Skin epidermis (tissue), 12 donors: ENCODE measurements around the gene GPHN.
"Not testable (repeated sequence)": the region's sequence is repeated elsewhere in the genome, so short reads cannot be mapped to it uniquely, and the experiment has no call there.

Experiments
- H3K27ac ChIP-seq, 21 experiments: fragments of 200-600 bp; sonication (generic) in 11 of 21; one replicate each; pipeline ENCODE4 v1.5.0; 2020; ENCODE audit warnings: mild to moderate bottlenecking in 3 of 21, inconsistent platforms in 2 of 21, moderate library complexity in 2 of 21
- H3K4me3 ChIP-seq, 7 experiments: fragments of 200-600 bp; sonication (generic) in 2 of 7; one replicate each; pipeline ENCODE4 v1.5.0; 2020; ENCODE audit warnings: inconsistent platforms in 2 of 7, mild to moderate bottlenecking in 2 of 7, moderate library complexity in 1 of 7

Gene GPHN

DNA sequence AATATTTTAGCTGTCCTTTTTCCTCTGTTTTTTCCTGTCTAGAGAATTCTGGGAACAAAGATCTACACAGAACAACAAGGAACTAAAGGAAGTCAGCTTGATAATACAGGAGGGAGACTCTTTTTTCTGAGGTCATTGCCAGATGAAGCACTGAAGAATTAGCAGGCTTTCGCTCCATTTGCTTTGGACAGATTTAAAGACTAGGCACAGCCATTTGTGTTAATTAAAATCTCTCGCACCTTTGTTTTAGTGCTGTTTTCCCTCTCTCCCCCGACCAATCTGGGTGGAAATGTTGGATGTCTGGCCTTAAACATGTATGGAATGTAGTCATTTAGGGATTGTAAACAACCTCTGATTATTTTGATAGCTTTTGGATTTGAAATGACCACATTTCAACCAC, 9.6 kb upstream of the GPHN start:
- Histone ChIP-seq H3K4me3 (no peak overlapping the region), H3K27ac (no peak overlapping the region)

DNA sequence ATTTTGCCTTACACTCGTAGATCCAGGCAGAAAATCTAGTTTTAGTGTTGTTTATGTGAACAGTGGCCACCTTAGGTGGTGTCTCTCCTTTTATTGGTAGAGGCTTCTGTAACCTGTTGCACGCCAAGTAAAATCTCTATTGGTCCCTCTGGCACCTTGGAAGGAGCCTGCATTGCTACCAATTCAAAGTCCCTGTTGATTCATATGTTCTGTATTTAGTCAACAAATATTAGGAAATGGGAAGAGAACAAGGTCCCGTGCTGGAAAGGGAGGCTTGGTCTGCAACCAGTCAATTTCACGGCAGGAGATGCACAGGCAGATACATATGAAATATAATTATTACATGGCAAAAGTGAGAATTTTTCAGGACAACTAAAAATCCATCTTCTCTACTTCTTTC, 6.4 kb upstream of the GPHN start:
- no peak overlapping the region for H3K27ac ChIP-seq
- no peak overlapping the region for H3K4me3 ChIP-seq

DNA sequence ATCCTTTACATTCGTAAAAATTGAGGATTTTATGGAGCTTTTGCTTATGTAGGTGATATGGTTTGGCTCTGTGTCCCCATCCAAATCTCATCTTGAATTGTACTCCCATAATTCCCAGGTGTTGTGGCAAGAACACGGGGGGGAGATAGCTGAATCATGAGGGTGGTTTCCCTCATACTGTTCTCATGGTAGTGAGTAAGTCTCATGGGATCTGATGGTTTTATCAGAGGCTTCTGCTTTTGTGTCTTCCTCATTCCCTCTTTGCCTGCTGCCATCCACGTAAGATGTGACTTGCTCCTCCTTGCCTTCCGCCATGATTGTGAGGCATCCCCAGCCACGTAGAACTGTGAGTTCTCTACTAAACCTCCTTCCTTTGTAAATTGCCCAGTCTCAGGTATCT, 5.1 kb upstream of the GPHN start:
- H3K4me3 ChIP-seq, H3K27ac ChIP-seq: not testable (repeated sequence)

DNA sequence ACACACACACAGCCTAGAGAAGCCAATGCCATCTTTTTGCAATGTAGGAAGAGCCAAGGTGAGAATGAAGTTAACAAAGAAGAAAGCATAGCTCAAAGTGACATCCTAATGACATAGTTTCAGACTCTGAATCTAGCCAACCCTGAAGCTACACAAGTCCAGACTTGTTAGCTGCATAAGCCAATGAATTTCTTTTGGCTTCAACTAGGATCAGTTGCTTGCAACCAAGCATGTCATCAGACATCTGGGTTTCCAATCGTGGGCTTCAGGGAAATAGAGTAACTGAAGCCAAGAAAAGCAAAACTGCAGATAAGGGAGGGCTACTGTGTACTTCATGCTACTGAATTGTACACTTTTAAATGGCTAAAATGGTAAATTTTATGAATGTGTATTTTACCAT, 4.4 kb upstream of the GPHN start:
- Histone ChIP-seq H3K27ac (no peak overlapping the region), H3K4me3 (no peak overlapping the region)

DNA sequence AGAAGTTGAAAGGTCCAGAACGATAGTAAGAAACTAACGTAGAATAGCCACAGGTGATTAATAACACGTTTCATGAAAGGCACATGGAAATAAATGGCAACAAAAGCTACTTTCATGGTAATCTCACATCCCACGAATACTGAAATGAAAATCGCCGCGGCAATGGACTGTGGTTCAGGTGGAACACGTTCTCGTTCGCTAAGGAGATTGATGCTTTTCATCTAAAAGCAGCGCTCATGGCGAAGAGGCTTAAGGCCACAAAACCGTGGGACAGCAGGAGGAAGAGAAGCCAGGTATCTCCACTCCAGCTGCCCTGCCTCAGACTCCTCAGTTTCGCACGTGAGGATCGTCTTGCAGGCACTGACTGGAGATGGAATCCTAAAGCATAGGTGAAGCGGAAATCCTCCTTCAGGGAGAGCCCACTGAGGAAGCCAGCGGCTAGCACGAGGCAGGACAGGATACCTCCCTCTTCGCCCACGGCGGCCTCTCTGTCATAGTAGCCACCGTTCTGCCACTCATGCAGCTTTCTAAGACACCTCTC, 696 bp upstream of the GPHN start:
- peak overlapping the region; percentile 65 to 89 (median 84) for H3K4me3 ChIP-seq
- H3K27ac ChIP-seq: peak overlapping the region; percentile 39 to 94 (median 84)

DNA sequence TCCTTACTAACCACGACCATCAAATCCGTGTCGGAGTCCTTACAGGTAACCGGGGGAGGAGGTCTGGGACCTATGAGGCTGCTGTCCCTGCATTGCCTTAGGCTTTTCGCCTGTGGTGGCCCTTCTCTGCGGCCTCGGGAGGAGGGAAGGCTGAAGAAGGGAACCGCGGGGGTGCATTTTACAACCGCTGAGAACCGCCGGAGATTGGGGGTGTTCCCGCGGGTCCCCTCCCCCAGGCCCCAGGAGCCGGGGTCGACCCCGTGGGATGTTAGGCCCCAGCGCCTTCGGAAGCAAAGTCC, 549 bp downstream of the GPHN start:
- H3K4me3 ChIP-seq: peak overlapping the region; percentile 65 to 89 (median 84)
- peak overlapping the region; percentile 54 to 94 (median 84) for H3K27ac ChIP-seq

DNA sequence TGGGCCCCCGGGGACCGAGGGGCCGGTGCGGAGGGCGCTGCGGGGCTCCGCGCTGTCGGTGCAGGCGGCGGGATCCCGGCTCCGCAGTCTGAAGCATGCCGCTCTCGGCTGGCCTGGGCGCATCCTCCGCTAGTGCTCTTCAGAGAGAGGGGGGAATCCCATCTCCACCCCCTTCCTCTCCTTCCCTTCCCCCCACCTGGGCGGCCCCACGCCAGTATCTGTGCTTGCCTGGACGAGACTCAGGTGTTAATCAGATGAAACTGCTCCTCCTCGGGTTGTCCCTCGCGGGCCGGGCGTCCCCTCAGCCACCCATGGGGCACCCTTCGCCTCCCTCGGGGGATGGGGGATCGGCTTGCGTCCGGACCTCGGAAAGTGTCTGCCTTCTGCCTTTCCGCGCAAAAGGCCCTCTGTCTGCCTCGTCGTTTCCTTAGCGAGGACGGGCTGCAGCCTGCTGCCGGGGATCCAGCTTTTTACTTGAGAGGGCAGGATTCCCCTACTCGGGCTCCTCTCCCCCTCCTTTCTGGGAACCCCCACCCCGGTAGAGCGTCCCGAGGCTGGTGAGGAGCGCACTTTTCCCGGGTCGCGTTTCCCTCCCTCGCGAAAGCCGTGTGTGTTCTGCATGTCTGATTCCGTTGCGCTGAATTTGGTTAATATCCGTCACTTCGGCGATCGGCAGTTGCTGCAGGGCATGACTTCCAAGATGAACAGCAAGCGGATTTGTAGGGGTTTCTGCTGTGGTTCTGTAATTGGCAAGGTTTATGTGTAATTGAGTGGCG, 1.1 kb downstream of the GPHN start:
- Histone ChIP-seq H3K4me3 (peak overlapping the region; percentile 65 to 89 (median 84)), H3K27ac (peak overlapping the region; percentile 54 to 94 (median 84))

DNA sequence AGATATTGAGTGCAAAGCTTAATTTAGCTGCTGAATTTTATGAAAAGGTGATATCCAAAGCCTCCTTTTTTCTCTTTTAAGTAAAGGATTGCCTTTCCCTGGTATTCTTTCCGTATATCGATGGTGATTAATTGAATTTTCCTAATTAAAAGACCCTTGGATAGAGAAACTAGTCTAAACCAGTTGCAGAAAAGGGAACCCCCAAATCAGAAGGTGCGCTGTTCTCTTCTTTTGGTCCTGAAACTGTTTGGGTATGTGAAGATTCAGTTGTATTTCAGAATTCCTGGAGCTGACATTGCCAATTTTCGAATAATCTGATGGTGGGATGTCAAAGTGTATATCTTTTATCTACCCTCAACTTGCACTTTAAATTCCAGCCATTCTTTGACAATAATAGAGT, 1.9 kb downstream of the GPHN start:
- Histone ChIP-seq H3K4me3 (peak overlapping the region in 3 of 7 experiments; percentile 65 to 89 (median 88)), H3K27ac (peak overlapping the region in 1 of 21 experiments; percentile 89)

DNA sequence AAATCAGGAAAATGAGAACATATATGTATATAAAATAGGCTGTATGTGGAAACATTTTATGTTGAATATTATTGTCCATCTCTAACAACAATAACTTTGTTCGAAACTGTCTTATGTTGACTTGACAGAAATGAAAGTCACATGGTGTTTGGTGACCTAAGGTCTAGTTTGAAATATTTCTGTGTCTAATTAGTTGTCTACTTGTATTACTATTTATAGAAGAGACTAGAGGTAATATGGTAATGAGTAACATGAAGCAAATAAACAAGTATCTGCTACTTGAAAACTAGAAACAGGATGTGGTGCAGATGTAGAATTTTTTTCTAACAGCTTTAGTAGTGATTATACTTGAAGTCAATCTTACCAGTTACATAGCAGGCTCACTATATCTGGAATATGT, 3.9 kb downstream of the GPHN start:
- Histone ChIP-seq H3K27ac (no peak overlapping the region), H3K4me3 (no peak overlapping the region)

DNA sequence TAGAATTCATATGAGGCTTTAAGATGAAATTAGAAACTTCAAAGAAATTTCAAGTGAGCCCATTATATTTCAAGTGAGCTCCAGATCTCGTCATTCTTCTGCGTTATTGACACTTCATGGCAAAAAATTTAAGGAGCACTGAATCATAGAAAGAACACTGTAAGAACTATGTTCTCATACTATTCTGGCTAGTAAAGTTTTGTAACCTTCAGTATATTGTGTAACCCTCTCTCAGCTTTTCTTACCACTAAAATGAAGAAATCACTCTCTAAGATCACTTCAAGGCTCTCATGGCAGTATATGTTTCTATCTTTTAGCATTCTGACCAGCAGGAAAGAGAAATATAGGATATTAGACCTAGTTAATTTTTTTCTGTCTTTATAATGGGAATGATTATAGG, 6.3 kb downstream of the GPHN start:
- Histone ChIP-seq H3K27ac (no peak overlapping the region), H3K4me3 (no peak overlapping the region)

DNA sequence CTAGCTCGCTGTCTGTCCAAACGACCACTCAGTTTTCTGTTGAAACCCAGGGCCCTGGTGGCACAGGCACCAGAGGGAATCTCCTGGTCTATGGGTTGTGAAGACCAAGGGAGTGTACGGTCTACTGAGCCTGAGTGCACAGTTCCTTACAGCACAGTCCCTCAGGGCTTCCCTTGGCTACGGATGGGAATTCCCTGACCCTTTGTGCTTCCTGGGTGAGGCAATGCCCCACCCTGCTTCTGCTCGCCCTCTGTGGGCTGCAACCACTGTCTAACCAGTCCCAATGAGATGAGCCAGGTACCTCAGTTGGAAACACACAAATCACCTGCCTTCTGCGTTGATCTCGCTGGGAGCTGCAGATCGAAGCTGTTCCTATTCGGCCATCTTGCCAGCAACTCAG, 22.6 kb downstream of the GPHN start:
- H3K4me3 ChIP-seq: no peak overlapping the region
- no peak overlapping the region for H3K27ac ChIP-seq

DNA sequence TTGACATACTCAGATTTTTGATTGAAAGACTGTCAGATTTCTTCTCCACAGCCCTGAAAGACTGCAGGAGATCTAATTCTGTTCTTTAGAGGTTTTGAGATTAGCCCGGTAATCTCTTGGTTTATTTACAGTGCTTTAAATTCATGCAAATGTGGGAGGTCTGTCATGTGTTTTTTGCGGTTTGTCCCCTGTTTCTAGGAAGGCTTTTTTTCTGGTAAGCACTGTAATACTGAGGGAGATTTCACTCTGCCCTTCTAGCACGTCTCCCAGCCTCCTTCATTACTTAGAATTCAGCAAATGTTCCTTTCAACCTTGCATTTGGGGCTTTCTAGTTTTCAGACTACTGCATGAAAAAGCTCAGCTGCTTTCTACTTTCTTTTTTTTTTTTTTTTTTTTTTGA, 31.1 kb downstream of the GPHN start:
- no peak overlapping the region for H3K4me3 ChIP-seq
- no peak overlapping the region for H3K27ac ChIP-seq

DNA sequence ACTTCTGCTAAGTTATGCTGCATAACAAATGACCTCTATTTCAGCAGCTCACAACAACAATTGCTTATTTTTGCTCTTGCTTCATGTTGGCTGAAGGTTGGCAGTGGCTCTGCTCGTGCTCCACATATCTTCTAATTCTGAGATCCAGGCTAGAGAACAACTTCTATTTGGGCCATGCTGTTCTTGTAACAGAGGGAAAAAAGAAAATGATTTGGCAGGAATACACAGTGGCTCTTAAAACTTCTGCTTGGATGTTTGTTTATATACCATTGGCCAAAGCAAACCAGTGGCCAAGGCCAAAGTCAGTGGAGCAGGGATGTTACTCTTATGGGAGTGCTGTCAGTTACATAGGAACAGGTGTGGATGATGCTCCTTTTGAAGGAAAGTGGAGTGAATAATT, 32.1 kb downstream of the GPHN start:
- Histone ChIP-seq H3K27ac (no peak overlapping the region), H3K4me3 (no peak overlapping the region)

DNA sequence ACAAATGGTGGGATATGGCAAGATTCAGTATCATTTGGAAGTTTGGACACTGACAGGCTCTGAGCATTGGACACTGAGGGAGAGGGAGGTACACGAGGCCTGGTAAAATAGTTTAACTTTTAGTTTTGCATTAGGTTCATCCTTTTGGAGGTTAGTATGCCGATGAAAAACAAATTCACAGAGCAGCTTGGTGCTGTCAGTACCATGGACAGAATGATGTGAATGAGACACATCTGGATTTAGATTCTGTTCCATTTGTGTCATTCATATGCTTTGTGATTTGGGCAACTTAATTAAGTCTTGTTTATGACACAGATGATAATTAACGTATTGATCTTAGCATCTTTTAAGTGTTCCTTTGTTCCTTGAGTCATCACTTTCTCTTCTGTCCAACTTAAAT, 33.7 kb downstream of the GPHN start:
- no peak overlapping the region for H3K4me3 ChIP-seq
- H3K27ac ChIP-seq: no peak overlapping the region

DNA sequence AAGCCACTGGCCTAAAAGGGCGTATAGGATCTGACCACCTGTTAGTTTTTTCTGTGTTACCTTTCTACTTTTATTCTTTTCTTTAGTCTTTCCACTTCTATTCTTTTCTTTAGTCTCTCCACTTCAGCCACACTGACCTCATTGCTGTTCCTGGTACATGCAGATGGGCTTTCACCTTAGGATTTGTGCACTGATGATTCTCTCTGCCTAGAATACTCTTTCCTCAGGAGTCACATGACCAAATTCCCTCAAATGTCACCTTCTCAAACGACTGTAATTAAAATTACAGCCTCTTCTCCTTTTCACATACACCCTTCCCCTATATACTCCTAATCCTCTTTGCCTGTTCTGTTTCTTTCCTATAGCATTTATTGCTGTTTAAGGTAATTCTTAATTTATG, 36.0 kb downstream of the GPHN start:
- Histone ChIP-seq H3K4me3 (no peak overlapping the region), H3K27ac (no peak overlapping the region)

DNA sequence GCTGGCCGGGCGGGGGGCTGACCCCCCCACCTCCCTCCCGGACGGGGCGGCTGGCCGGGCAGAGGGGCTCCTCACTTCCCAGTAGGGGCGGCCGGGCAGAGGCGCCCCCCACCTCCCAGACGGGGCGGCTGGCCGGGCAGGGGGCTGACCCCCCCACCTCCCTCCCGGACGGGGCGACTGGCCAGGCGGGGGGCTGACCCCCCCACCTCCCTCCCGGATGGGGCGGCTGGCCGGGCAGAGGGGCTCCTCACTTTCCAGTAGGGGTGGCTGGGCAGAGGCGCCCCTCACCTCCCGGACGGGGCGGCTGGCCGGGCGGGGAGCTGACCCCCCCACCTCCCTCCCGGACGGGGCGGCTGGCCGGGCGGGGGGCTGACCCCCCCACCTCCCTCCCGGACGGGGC, 37.2 kb downstream of the GPHN start:
- not testable (repeated sequence) for H3K27ac ChIP-seq, H3K4me3 ChIP-seq

DNA sequence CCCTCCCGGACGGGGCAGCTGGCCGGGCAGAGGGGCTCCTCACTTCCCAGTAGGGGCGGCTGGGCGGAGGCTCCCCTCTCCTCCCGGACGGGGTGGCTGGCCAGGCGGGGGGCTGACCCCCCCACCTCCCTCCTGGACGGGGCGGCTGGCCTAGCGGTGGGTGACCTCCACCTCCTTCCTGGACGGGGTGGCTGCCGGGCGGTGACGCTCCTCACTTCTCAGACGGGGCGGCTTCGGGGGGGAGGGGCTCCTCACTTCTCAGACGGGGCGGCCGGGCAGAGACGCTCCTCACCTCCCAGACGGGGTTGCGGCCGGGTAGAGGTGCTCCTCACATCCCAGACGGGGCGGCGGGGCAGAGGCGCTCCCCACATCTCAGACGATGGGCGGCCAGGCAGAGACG, 37.8 kb downstream of the GPHN start:
- H3K4me3 ChIP-seq, H3K27ac ChIP-seq: not testable (repeated sequence)

DNA sequence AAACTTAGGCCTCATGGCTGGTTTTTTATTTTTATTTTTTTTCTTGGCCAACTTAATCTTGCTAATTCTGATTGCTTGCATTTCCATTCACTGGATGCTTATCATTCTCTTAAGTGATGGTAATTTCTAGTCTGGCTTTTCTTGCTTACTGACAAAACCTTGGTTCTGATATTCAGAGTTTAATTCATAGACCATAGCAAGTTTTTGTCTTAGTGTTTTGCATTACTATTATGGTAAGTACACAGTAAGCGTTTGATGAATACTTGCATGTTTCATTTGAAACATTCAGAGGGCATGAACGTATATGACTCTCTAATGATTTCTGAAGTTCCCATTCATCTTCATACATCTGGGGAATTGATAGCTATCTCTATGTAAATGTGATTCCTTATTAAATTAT, 55.8 kb downstream of the GPHN start:
- no peak overlapping the region for H3K4me3 ChIP-seq

DNA sequence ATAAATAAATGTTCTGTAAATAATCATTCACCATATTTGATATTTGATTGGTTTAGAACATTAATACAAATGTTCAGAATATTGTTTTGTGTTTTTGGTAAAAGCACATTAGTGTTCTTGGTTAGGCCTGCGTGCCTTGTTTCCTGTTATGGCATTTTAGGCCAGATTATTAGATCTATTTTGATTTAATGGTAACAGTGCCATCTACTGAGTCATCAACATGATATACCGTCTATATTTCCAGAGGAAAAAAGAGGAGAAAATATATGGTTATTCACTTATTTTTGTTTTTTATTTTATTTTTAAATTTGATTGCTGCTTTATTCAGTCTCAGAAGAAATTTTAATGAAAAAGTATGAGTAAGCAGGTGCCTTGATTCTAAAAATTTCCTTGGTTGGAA, 60.3 kb downstream of the GPHN start:
- no peak overlapping the region for H3K4me3 ChIP-seq

More for the DNA sequence above, 55.8 kb downstream of the GPHN start:
- no peak overlapping the region for H3K27ac ChIP-seq

DNA sequence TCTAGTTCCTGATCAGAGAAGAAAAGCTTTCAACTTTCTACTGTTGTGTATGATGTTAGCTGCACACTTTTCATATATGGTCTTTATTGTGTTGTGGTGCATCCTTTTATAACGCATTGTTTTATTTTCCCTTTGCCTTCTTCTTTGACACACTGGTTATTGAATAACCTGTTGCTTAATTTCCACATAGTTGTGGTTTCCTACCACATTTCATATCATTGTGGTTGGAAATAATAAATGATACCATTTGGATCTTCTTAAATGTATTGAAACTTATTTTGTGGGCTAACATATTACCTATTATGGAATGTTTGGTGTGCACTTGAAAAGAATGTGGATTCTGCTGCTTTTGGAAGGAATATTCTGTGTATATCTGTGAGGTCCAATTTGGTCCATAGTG, 64.9 kb downstream of the GPHN start:
- no peak overlapping the region for H3K27ac ChIP-seq
- no peak overlapping the region for H3K4me3 ChIP-seq

More for the DNA sequence above, 60.3 kb downstream of the GPHN start:
- H3K27ac ChIP-seq: no peak overlapping the region

DNA sequence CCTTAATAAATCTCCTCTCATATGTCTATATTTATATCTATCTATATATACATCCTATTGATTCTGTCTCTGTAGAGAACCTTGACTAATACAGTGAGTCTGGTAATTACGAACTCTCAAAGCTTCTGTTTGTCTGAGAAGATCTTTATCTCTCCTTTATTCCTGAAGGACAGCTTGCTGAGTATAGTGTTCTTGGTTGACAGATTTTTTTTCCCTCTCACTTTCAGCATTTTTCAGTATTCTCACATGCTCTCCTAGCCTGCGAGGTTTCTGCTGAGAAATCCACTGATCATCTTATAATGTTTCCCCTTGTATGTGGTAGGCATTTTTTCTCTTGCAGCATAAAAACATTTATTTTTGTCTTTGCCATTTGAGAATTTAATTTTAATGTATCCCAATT, 67.1 kb downstream of the GPHN start:
- no peak overlapping the region for H3K27ac ChIP-seq
- H3K4me3 ChIP-seq: no peak overlapping the region

DNA sequence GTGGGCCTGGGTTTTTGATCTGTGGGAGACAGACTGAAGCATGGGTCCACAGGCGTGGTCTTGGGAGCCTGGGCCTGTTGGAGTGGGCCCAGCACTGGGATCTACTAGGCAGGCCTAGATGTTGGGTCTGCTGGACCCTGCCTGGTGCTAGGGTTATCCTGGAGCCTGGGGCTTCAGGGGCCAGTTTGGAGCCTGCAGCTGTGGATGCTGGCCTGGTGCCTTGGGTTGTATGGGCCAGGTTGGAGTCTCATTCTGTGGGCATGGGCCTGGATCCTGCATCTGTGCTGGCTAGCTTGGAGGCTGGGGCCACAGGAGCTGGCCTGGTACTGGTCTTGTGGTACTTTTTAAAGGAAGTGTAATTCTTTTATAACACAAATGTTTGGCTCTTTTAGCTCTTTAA, 68.0 kb downstream of the GPHN start:
- no peak overlapping the region for H3K27ac ChIP-seq
- no peak overlapping the region for H3K4me3 ChIP-seq
